Sigmoid colon (tissue), 4 donors: ENCODE data around the gene RNF208.

Source experiments
- POLR2A ChIP-seq, 2 donors: fragments of 450-650 bp; IDR thresholded peaks; one replicate each; pipeline ENCODE4 v1.6.1; 2016; ENCODE audit warnings: antibody characterized with exemption in 2 of 2, mild to moderate bottlenecking in 2 of 2, moderate library complexity in 2 of 2
- POLR2AphosphoS5 ChIP-seq, 4 donors: sonication (generic); formaldehyde crosslinking; IDR thresholded peaks; one replicate each; pipeline ENCODE4 v1.6.1; 2017; ENCODE audit warnings: antibody characterized with exemption in 4 of 4
- TF ChIP-seq, protein P1 (sequence below), 4 experiments: fragments of 450-650 bp in 3 of 4; fragments of 200-600 bp in 1 of 4; IDR thresholded peaks; one replicate each; pipeline ENCODE4 v1.5.1; 2016 to 2019; ENCODE audit warnings: antibody characterized with exemption in 4 of 4, mild to moderate bottlenecking in 3 of 4, moderate library complexity in 2 of 4

DNA sequence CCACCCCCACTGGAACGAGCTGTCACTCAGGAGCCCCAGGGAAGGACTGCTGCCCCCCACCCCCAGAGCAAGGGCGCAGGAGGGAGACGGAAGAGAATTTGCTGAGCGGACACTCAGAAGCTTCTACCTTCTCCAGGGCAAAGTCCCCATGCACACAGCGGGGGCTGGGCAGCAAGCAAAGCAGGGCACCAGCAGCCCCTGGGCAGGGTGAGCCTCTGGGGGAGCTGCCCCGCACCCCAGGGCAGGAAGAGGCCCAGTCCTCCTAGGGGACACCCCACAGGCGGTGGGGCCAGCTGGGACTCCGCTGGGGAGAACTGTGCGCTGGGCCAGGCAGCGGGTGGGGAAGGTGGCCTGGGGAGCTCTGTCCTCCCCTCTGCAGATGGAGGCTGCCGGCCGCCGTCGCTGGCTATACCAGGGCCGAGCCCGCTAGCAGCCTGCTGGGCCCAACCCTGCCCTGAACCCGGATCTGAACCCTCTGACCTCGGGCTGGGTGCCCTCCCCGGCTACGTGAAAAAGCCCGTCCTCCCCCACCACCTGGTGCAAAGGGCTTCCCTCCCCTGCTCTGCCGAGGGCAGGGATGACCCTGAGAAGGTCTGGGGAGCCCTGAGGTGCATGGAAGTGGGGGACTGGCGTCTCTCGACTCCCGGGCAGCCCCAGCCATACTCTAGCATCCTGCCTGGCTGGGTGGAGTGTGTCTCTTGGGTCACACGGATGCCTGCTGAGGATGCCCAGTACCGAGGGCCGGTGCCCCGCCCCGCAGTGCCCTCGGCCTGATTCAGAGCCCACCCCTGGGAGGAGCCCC, 8.1 kb upstream of the RNF208 start:
- TF ChIP-seq, protein P1, sequence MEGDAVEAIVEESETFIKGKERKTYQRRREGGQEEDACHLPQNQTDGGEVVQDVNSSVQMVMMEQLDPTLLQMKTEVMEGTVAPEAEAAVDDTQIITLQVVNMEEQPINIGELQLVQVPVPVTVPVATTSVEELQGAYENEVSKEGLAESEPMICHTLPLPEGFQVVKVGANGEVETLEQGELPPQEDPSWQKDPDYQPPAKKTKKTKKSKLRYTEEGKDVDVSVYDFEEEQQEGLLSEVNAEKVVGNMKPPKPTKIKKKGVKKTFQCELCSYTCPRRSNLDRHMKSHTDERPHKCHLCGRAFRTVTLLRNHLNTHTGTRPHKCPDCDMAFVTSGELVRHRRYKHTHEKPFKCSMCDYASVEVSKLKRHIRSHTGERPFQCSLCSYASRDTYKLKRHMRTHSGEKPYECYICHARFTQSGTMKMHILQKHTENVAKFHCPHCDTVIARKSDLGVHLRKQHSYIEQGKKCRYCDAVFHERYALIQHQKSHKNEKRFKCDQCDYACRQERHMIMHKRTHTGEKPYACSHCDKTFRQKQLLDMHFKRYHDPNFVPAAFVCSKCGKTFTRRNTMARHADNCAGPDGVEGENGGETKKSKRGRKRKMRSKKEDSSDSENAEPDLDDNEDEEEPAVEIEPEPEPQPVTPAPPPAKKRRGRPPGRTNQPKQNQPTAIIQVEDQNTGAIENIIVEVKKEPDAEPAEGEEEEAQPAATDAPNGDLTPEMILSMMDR (IDR thresholded peaks at IDR 0.05) = no peak
- TF ChIP-seq POLR2A (IDR thresholded peaks at IDR 0.05) (no peak), POLR2AphosphoS5 (IDR thresholded peaks at IDR 0.05) (no peak)
